RWPE1 (cell line): ENCODE results near the gene ST7L.

ENCODE experiments used
- CTCF ChIA-PET: fragments of 350-600 bp; sonication (Branson Sonifier 250); formaldehyde crosslinking; extraction: SDS; loops from one replicate; lab custom pipeline; 2021; lab: Yijun Ruan, JAX
- POLR2A ChIA-PET: fragments of 400-600 bp; formaldehyde crosslinking; extraction: SDS; loops from one replicate; lab custom pipeline; 2020; ENCODE audit warnings: antibody characterized with exemption; ENCODE audit not compliant: low non-redundant PET; lab: Yijun Ruan, JAX
- DNase-seq: peaks from one replicate; pipeline ENCODE4 v3.0.0; 2012; ENCODE audit warnings: low spot score
- H3K27ac ChIP-seq: fragments of 450-650 bp; 2 replicates; pipeline ENCODE4 v1.5.1; 2017
- TF ChIP-seq, protein P1 (sequence below): fragments of 450-650 bp; conservative IDR thresholded peaks from 2 replicates; pipeline ENCODE4 v1.5.1; 2017; ENCODE audit warnings: low read depth, mild to moderate bottlenecking

The ST7L gene

DNA sequence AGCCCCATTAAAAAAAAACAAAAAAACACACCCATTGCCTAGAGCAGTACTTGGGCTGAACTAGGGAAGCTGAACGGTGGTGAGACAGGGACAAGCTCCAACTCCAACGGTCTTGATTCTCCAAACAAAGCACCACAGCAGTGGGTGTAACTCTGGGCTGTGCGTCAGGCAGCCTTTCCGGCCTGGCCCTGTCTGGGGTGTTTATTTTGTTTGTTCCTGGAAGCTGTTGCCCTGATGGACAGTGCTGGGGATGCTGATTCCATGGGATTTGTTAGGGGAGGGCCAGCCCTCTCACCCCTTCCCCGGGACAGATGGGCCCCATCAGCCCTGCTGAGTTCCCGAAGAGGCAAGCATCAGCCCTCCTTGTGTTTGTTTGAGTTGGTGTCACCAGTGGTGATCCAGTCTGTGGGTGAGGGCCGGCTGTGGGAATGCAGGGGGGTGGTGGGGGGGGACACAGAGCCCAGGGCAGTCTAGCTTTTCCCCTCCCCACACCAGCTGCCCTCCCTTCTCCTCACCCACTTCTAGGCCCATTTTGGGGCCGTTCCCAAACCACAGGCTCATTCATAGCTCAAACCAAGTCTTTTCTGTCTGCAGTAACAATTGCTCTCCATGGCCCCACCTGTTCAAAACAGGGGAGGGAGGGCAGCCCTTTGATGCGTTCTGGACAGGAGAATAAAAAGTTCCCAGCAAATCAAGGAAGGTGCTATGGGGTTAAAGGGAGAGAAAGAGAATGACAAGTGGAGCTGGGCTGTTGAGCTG is 105.7 kb downstream of the ST7L start:
- DNase-seq, result no peak
- POLR2A ChIA-PET, result no interaction called here
- TF ChIP-seq, protein P1, sequence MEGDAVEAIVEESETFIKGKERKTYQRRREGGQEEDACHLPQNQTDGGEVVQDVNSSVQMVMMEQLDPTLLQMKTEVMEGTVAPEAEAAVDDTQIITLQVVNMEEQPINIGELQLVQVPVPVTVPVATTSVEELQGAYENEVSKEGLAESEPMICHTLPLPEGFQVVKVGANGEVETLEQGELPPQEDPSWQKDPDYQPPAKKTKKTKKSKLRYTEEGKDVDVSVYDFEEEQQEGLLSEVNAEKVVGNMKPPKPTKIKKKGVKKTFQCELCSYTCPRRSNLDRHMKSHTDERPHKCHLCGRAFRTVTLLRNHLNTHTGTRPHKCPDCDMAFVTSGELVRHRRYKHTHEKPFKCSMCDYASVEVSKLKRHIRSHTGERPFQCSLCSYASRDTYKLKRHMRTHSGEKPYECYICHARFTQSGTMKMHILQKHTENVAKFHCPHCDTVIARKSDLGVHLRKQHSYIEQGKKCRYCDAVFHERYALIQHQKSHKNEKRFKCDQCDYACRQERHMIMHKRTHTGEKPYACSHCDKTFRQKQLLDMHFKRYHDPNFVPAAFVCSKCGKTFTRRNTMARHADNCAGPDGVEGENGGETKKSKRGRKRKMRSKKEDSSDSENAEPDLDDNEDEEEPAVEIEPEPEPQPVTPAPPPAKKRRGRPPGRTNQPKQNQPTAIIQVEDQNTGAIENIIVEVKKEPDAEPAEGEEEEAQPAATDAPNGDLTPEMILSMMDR, result no peak
- H3K27ac ChIP-seq, result no peak overlapping the region
- CTCF ChIA-PET, result interaction anchor here (1.0 kb wide), 1 partner anchor 11 kb away, joined by 3 read pairs; no protein-coding TSS in a partner anchor

DNA sequence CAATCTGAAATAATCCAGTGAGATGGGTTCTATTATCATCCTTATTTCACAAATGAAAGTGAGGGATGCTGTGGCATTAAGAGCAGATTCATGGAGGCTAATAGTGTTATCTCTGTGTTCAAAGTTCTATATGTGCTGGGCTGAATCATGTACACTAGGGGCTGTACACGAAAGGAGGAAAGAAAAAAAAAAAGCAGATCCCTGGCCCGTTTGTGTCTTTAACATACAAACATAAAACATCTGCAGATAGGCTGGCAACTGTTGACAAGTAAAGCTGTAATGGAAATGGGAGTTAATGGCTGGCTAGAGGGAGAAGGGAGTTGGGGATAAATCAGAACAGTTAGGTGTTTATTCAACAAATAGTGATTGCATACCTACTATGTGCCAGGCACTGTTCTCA is 107.0 kb downstream of the ST7L start:
- CTCF ChIA-PET, result no interaction called here

DNA sequence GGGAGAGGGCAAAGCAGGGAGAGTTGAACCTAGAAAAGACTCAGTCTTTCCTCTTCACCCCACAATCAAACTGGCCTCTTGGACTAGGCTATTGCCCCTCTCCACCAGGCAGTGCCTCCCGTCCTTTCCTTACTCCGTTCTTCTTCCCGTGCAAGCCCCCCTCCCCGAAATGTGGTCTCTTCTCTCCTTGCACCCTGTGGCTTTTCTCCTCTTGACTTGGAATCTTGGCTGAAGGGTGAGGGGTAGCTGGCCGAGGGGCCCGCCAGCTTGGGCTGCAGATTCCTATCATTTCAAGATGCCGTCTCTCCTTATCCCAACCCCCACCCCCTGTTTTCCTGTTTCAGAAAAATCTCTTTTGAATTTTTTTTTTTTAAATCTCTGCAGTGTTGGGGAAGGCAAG is 108.6 kb downstream of the ST7L start:
- CTCF ChIA-PET, result interaction anchor here (0.7 to 1.0 kb wide), 2 partner anchors 8 to 22 kb away, joined by 3 to 6 read pairs; no protein-coding TSS in a partner anchor
- TF ChIP-seq, protein P1, result no peak
- POLR2A ChIA-PET, result no interaction called here

More for the DNA sequence above, 107.0 kb downstream of the ST7L start:
- TF ChIP-seq, protein P1, result no peak
- POLR2A ChIA-PET, result no interaction called here
- no peak for DNase-seq
- H3K27ac ChIP-seq, result no peak overlapping the region

DNA sequence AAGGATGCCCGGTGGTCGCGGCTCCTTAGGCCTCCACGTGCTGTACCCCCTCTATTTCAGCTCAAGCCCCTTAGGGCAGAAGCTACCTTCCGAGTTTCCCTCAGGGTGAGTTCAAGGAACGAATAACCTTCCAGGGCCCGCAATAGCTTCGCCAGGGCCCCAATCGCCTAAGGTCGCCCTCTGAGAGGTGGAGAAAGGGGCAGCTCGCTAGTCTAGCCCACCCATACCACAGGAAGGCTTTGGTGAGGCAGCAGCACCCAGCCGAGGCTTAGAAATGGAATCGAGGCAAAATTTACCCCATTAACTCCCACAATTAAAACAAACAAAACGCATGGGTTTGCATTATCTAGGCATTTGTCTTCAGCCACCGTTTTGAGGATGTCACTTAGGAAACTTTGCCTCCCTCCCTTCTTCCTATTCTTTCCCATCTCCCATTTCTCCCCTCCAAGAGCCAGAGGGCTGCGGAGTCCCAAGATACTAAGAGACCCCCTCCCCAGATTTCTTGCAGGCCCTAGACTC is 109.2 kb downstream of the ST7L start:
- TF ChIP-seq, protein P1, result no peak
- no peak overlapping the region for H3K27ac ChIP-seq
- DNase-seq, result no peak
- POLR2A ChIA-PET, result no interaction called here
- CTCF ChIA-PET, result no interaction called here

More for the DNA sequence above, 108.6 kb downstream of the ST7L start:
- no peak overlapping the region for H3K27ac ChIP-seq
- no peak for DNase-seq

DNA sequence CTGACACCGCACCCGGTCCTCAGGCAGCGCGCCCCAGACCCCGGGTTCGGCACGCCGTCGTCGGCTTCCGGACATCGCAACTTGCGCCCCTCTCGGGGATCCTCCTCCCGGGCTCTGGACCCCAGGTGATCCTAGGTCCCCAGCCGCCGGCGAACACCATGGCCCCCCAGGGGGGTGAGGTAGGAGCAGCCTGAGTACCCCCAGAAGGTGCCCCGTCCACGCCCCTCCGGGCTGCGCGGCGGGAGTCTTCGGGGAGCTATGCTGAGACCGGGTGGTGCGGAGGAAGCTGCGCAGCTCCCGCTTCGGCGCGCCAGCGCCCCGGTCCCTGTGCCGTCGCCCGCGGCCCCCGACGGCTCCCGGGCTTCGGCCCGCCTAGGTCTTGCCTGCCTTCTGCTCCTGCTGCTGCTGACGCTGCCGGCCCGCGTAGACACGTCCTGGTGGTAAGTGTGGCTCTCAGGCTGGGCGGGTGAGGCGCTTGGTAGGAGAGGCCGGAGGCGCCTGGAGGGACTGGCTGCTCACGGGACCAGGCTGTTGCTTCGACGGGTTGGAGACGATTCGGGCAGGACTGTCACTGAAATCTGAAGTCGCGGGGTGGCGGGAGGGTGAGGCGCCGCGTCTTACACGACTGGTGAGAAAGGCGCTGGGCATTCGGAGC is 109.8 kb downstream of the ST7L start:
- DNase-seq, result no peak
- ChIA-PET CTCF (no interaction called here), POLR2A (no interaction called here)
- TF ChIP-seq, protein P1, result no peak
- H3K27ac ChIP-seq, result no peak overlapping the region

DNA sequence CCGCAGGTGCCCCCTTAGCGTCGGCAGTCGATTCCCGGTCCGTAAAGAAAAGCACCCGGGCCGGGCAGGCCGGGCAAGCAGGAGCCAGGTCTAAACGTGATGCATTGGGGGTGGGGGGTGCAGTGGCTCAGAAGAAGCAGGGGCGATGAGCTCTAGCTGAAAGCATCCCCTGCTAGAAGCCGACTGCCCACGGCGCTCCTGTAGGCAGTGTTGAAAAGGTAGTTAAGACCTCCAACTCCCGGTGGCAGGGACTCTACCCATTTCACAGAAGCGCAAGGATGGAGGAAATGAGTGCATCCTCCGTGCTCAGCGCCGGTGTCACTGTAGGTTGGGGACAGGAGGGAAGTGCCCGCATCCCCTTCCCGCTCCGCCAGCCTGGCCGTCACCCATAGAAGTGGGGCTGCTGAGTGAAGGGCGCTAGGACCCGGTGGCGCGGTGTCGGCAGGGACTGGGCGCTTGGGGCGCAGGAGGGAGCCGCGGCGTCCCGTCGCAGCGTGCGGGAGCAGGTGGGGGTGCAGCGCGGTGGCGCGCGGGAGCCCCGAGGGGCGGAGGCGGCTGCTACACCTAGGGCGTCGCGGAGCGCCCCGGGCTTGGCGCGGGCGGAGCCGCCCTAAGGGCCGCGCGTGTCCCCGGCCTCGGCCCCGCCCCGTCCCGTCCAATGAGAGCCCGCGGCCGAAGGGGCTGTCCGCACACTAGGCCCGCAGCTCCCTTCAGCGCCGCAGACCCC is 110.5 kb downstream of the ST7L start, which contains the start of gene WNT2B:
Gene WNT2B, plus strand, starts transcription at position 688 of the 727 bp plus-strand sequence. CDS start 298 bp downstream, outside the sequence.
- POLR2A ChIA-PET, result no interaction called here
- H3K27ac ChIP-seq, result no peak within 1 kb of the TSS
- peak; percentile 31 for DNase-seq
- TF ChIP-seq, protein P1, result no peak
- CTCF ChIA-PET, result no interaction called here
